HepG2 (cell line): ENCODE results near the gene OPALIN. TPM values are rescaled to one million over a fixed set of nuclear protein-coding genes. Genes with fewer than 3 reads are reported as not detected.

Source experiments
- ATAC-seq: fragments of 200-7000 bp; cut with Tn5 transposase; 3 replicates; pipeline ENCODE4 v1.9.1; 2020; ENCODE audit warnings: mild to moderate bottlenecking, moderate library complexity
- BruUV-seq: library from RNA; stranded (reverse); fragments of 400-500 nt; replicated peaks from 2 replicates; lab custom pipeline; 2021; lab: Mats Ljungman, UMichigan
- CTCF ChIA-PET: fragments of 300-600 bp; formaldehyde crosslinking; extraction: SDS; loops from one replicate; lab custom pipeline; 2021; ENCODE audit warnings: low total read pairs, inconsistent platforms, low intra/inter-chr PET ratio; lab: Yijun Ruan, JAX
- POLR2A ChIA-PET: fragments of 350-600 bp; sonication (Branson Sonifier 250); formaldehyde crosslinking; loops from one replicate; lab custom pipeline; 2020; ENCODE audit warnings: antibody characterized with exemption, inconsistent platforms; lab: Yijun Ruan, JAX
- DNase-seq: peaks from one replicate; pipeline ENCODE4 v3.0.0-alpha.2; 2015; ENCODE audit warnings: low spot score
- FAIRE-seq: peaks from 3 replicates; lab custom pipeline; 2011; peaks lifted over from hg19 to GRCh38; lab: Jason Lieb, UNC
- H2AFZ ChIP-seq: one replicate; pipeline ENCODE4 v1.6.1; 2011; ENCODE audit warnings: low read length, inconsistent platforms
- H3K27ac ChIP-seq: fragments of 300-600 bp; 3 replicates; pipeline ENCODE4 v1.8.0; 2011; ENCODE audit warnings: mixed run types, mild to moderate bottlenecking, mixed read lengths, low read length, inconsistent platforms; ENCODE audit not compliant: insufficient read depth; ENCODE audit errors: extremely low read length
- H3K27me3 ChIP-seq, 2 experiments: fragments of 200-600 bp in 1 of 2; 2 replicates in 1 of 2; 3 replicates in 1 of 2; pipeline versions ENCODE4 v1.6.0 to v1.8.0; 2011; ENCODE audit warnings: low read length in 2 of 2, mild to moderate bottlenecking in 2 of 2, moderate library complexity in 2 of 2, inconsistent platforms in 1 of 2; ENCODE audit not compliant: insufficient read depth in 2 of 2, control insufficient read depth in 1 of 2
- H3K36me3 ChIP-seq, 2 experiments: fragments of 200-600 bp in 1 of 2; replicated peaks in 1 of 2; 2 replicates in 1 of 2; 3 replicates in 1 of 2; pipeline versions ENCODE4 v1.5.1 to v1.8.0; 2011; ENCODE audit warnings: low read length in 2 of 2, inconsistent platforms in 1 of 2; ENCODE audit not compliant: insufficient read depth in 2 of 2, control insufficient read depth in 1 of 2
- H3K4me1 ChIP-seq: 2 replicates; pipeline ENCODE4 v1.5.1; 2012; ENCODE audit warnings: low read length, inconsistent platforms; ENCODE audit not compliant: insufficient read depth
- H3K4me2 ChIP-seq: 2 replicates; pipeline ENCODE4 v1.6.0; 2011; ENCODE audit warnings: low read depth, low read length, inconsistent platforms
- H3K4me3 ChIP-seq, 3 experiments: fragments of 200-600 bp in 1 of 3; sonication (generic), shearing (Covaris generic) in 1 of 3; replicated peaks in 1 of 3; 2 replicates each; pipeline ENCODE4 v1.5.1; 2011 to 2016; ENCODE audit warnings: low read length in 3 of 3, inconsistent platforms in 2 of 3, low read depth in 2 of 3, mild to moderate bottlenecking in 2 of 3, control low read depth in 1 of 3, mixed read lengths in 1 of 3; ENCODE audit not compliant: insufficient read depth in 1 of 3
- H3K79me2 ChIP-seq: one replicate; pipeline ENCODE4 v1.6.1; 2011; ENCODE audit warnings: low read length, inconsistent platforms; ENCODE audit not compliant: insufficient read depth
- H3K9ac ChIP-seq: 2 replicates; pipeline ENCODE4 v1.6.0; 2011; ENCODE audit warnings: mild to moderate bottlenecking, low read depth, low read length, inconsistent platforms; ENCODE audit not compliant: insufficient read depth
- H3K9me3 ChIP-seq: 2 replicates; pipeline ENCODE4 v1.5.1; 2012; ENCODE audit warnings: mild to moderate bottlenecking, low read length
- H4K20me1 ChIP-seq: 2 replicates; pipeline ENCODE4 v1.6.0; 2011; ENCODE audit warnings: inconsistent platforms, mild to moderate bottlenecking, low read length, moderate library complexity; ENCODE audit not compliant: insufficient read depth
- ARNT ChIP-seq: fragments of 450-650 bp; IDR thresholded peaks from 2 replicates; pipeline ENCODE4 v1.6.1; 2017
- FOSL2 ChIP-seq: sonication (generic); formaldehyde crosslinking; IDR thresholded peaks from 2 replicates; pipeline ENCODE4 v1.4.0; 2020; ENCODE audit warnings: missing genetic modification reagents
- FOXM1 ChIP-seq: sonication (generic); formaldehyde crosslinking; IDR thresholded peaks from 2 replicates; pipeline ENCODE4 v1.5.0; 2020; ENCODE audit warnings: missing genetic modification reagents
- FUBP1 ChIP-seq: sonication (generic); formaldehyde crosslinking; IDR thresholded peaks from 2 replicates; pipeline ENCODE4 v1.5.1; 2020; ENCODE audit warnings: missing genetic modification reagents, mild to moderate bottlenecking, borderline replicate concordance
- HHEX ChIP-seq: IDR thresholded peaks from 2 replicates; pipeline ENCODE4 v1.6.1; 2016; ENCODE audit warnings: control low read depth
- ISX ChIP-seq: sonication (generic); formaldehyde crosslinking; conservative IDR thresholded peaks from 2 replicates; pipeline ENCODE4 v1.5.0; 2020; ENCODE audit warnings: missing genetic modification reagents
- NAIF1 ChIP-seq: sonication (generic); formaldehyde crosslinking; IDR thresholded peaks from 2 replicates; pipeline ENCODE4 v1.5.0; 2020; ENCODE audit warnings: mild to moderate bottlenecking, missing genetic modification reagents, borderline replicate concordance
- NFIC ChIP-seq: IDR thresholded peaks from 2 replicates; pipeline ENCODE4 v1.6.1; 2012; ENCODE audit warnings: mild to moderate bottlenecking, low read length, inconsistent platforms
- PAF1 ChIP-seq: IDR thresholded peaks from 2 replicates; pipeline ENCODE4 v1.6.1; 2016; ENCODE audit warnings: missing genetic modification reagents, missing compliant biosample characterization
- SIX1 ChIP-seq: sonication (generic); formaldehyde crosslinking; IDR thresholded peaks from 2 replicates; pipeline ENCODE4 v1.4.0; 2020; ENCODE audit warnings: missing genetic modification reagents, borderline replicate concordance
- SP1 ChIP-seq, 2 experiments: fragments of 450-650 bp in 1 of 2; sonication (generic) in 1 of 2; formaldehyde crosslinking in 1 of 2; IDR thresholded peaks; 2 replicates each; pipeline versions ENCODE4 v1.4.0 to v1.6.1; 2016 to 2020; ENCODE audit warnings: missing genetic modification reagents in 1 of 2
- SP140L ChIP-seq: sonication (generic); formaldehyde crosslinking; IDR thresholded peaks from 2 replicates; pipeline ENCODE4 v1.4.0; 2020; ENCODE audit warnings: missing genetic modification reagents, borderline replicate concordance
- SP5 ChIP-seq: IDR thresholded peaks from 2 replicates; pipeline ENCODE4 v1.6.1; 2016; ENCODE audit warnings: low read depth, borderline replicate concordance
- TSC22D2 ChIP-seq: sonication (generic); formaldehyde crosslinking; IDR thresholded peaks from 2 replicates; pipeline ENCODE4 v1.5.1; 2020; ENCODE audit warnings: missing genetic modification reagents, mild to moderate bottlenecking, borderline replicate concordance
- XBP1 ChIP-seq: sonication (generic); formaldehyde crosslinking; IDR thresholded peaks from 2 replicates; pipeline ENCODE4 v1.5.0; 2020; ENCODE audit warnings: missing genetic modification reagents
- ZBTB3 ChIP-seq: sonication (generic); formaldehyde crosslinking; IDR thresholded peaks from 2 replicates; pipeline ENCODE4 v1.4.0; 2020; ENCODE audit warnings: low read depth, mild to moderate bottlenecking, moderate library complexity, missing genetic modification reagents, borderline replicate concordance
- ZKSCAN8 ChIP-seq: IDR thresholded peaks from 2 replicates; pipeline ENCODE4 v1.6.1; 2016; ENCODE audit warnings: borderline replicate concordance, missing genetic modification reagents, missing compliant biosample characterization
- ZNF460 ChIP-seq: sonication (generic); formaldehyde crosslinking; IDR thresholded peaks from 2 replicates; pipeline ENCODE4 v1.5.1; 2020; ENCODE audit warnings: missing genetic modification reagents, mild to moderate bottlenecking, borderline replicate concordance
- ZNF674 ChIP-seq: sonication (generic); formaldehyde crosslinking; IDR thresholded peaks from 2 replicates; pipeline ENCODE4 v1.5.0; 2020; ENCODE audit warnings: low read depth, mild to moderate bottlenecking, missing genetic modification reagents
- ZSCAN22 ChIP-seq: sonication (generic); formaldehyde crosslinking; IDR thresholded peaks from 2 replicates; pipeline ENCODE4 v1.4.0; 2020; ENCODE audit warnings: mild to moderate bottlenecking, missing genetic modification reagents
- WGBS: methylation state at CpG from one replicate; pipeline ENCODE4 v1.1.6; 2017; ENCODE audit warnings: low lambda C conversion rate; 5-methylcytosine and 5-hydroxymethylcytosine counted together
- in situ Hi-C: cut with HindIII; loops from 2 replicates; pipeline ENCODE4 v1.10.0; 2017; ENCODE audit warnings: low pct_unique_long_range_greater_than_20kb; ENCODE audit not compliant: extremely low pct_ligation_motif_present
- intact Hi-C: fragments of 100-400 bp; cut with micrococcal nuclease; formaldehyde crosslinking; loops from one replicate; pipeline ENCODE4 v1.10.0; 2022; ENCODE audit not compliant: unreplicated experiment
- polyA plus RNA-seq, 8 experiments: library from polyadenylated mRNA; depleted of rRNA in 3 of 8; stranded (reverse) in 7 of 8; unstranded in 1 of 8; fragments of >200 nt; fragmentation: Illumina TruSeq in 4 of 8; extraction: Trizol in 4 of 8; gene quantifications; 2 replicates each; pipeline versions ENCODE4 v1.2.1 to v1.2.3, GENCODE V29; 2011 to 2016; ENCODE audit warnings: low read depth in 4 of 8, missing spikeins in 1 of 8, mixed read lengths in 1 of 8; ENCODE audit not compliant: insufficient read depth in 1 of 8
- total RNA-seq, 5 experiments: library from RNA; depleted of rRNA; stranded (reverse); fragments of >200 nt; fragmentation: Illumina TruSeq; extraction: Trizol; gene quantifications; 2 replicates each; pipeline ENCODE4 v1.2.3, GENCODE V29; 2016; ENCODE audit warnings: low read depth in 1 of 5

The OPALIN gene
- total and polyA plus RNA-seq, 2 of the 13 experiments (the other 11 are each of a cell fraction or from before 2014, with no cell fraction given), result not detected

GRCh38 chr10:96387161-96387560 is 28.4 kb upstream of the OPALIN start:
- Histone ChIP-seq H4K20me1 (no peaks in the 10 kb centered on the region), H2AFZ (no peak overlapping the region), H3K79me2 (no peaks in the 10 kb centered on the region), H3K36me3 (no peaks in the 10 kb centered on the region), H3K9ac (no peak overlapping the region)
- DNase-seq, result no peak
- POLR2A ChIA-PET, result no interaction called here
- no TSS peak for BruUV-seq
- 25% methylated on average over 1 of the region's 2 CpGs for WGBS
- ATAC-seq, result no peak
- FAIRE-seq, result no peak
- TF ChIP-seq ZNF460 (CRISPR knock-in tag), result no peak
- no peak for TF ChIP-seq ZKSCAN8 (CRISPR knock-in tag)
- TF ChIP-seq, all 625 proteins: peak for 0
- no peak overlapping the region for H3K27ac ChIP-seq
- H3K4me2 ChIP-seq, result no peak overlapping the region
- in situ Hi-C loops, result no loop called here
- intact Hi-C loops, result no loop called here
- CTCF ChIA-PET, result no interaction called here
- H3K27me3 ChIP-seq, result peaks cover 7 to 71% of the 10 kb centered on the region in 2 experiments
- no peaks in the 10 kb centered on the region for H3K4me1 ChIP-seq
- H3K9me3 ChIP-seq, result no peaks in the 10 kb centered on the region
- no peak overlapping the region for H3K4me3 ChIP-seq

GRCh38 chr10:96384506-96384905 is 25.7 kb upstream of the OPALIN start:
- Histone ChIP-seq H3K27me3 (peaks cover 4 to 59% of the 10 kb centered on the region in 2 experiments; a peak in 4 of 5 replicates), H3K36me3 (no peaks in the 10 kb centered on the region), H2AFZ (no peak overlapping the region), H4K20me1 (no peaks in the 10 kb centered on the region)
- DNase-seq, result no peak
- in situ Hi-C loops, result no loop called here
- BruUV-seq, result no TSS peak
- no peak for TF ChIP-seq TSC22D2 (CRISPR knock-in tag)
- no peak for TF ChIP-seq ZBTB3 (CRISPR knock-in tag)
- TF ChIP-seq PAF1, result no peak
- TF ChIP-seq ARNT, result no peak
- no peak for TF ChIP-seq NFIC
- TF ChIP-seq FOSL2, result no peak
- no peak for TF ChIP-seq NAIF1 (CRISPR knock-in tag)
- no peak for TF ChIP-seq SP140L
- TF ChIP-seq SP1 (IDR thresholded peaks at IDR 0.05), result no peak
- TF ChIP-seq SP1 (CRISPR knock-in tag; IDR thresholded peaks at IDR 0.05), result no peak
- TF ChIP-seq SIX1 (CRISPR knock-in tag), result no peak
- no peak for TF ChIP-seq ZSCAN22 (CRISPR knock-in tag)
- TF ChIP-seq XBP1 (CRISPR knock-in tag), result no peak
- no peak for TF ChIP-seq FUBP1 (CRISPR knock-in tag)
- no peak for TF ChIP-seq ZNF674
- TF ChIP-seq HHEX (CRISPR knock-in tag), result no peak
- no peak for TF ChIP-seq SP5 (CRISPR knock-in tag)
- no peak for TF ChIP-seq FOXM1
- TF ChIP-seq ISX (CRISPR knock-in tag), result no peak
- TF ChIP-seq, all 625 proteins: peak for 0
- no peak overlapping the region for H3K4me3 ChIP-seq
- H3K4me2 ChIP-seq, result no peak overlapping the region
- ChIA-PET POLR2A (no interaction called here), CTCF (no interaction called here)
- ATAC-seq, result no peak
- H3K79me2 ChIP-seq, result no peaks in the 10 kb centered on the region
- H3K27ac ChIP-seq, result no peak overlapping the region
- H3K4me1 ChIP-seq, result no peaks in the 10 kb centered on the region
- WGBS, result 31% methylated on average over 13 of the region's 25 CpGs
- intact Hi-C loops, result no loop called here
- no peak for FAIRE-seq
- H3K9ac ChIP-seq, result no peak overlapping the region
- H3K9me3 ChIP-seq, result no peaks in the 10 kb centered on the region
